HG03103 (cell line): ENCODE data around the gene GCGR.

ENCODE experiments used
- ATAC-seq: cut with Tn5 transposase; IDR thresholded peaks from one replicate; pipeline ENCODE4 v1.9.1; 2021; ENCODE audit warnings: low read depth; ENCODE audit not compliant: unreplicated experiment

The GCGR gene

GRCh38 chr17:81803728-81804558 lies at the start of gene GCGR:
Gene GCGR (plus strand): TSS chr17:81804150. CDS start chr17:81809019, 4,869 bp downstream.
- ATAC-seq = no peak

- no peak for ATAC-seq
Measured at GRCh38 chr17:81792675-81793615, 11.0 kb upstream of the GCGR start.

GRCh38 chr17:81794074-81794476 lies 9.9 kb upstream of the GCGR start:
- ATAC-seq = no peak

- ATAC-seq = no peak
Measured at GRCh38 chr17:81794509-81794908, 9.4 kb upstream of the GCGR start.

- ATAC-seq = no peak
Measured at GRCh38 chr17:81801327-81801726, 2.6 kb upstream of the GCGR start.

GRCh38 chr17:81802048-81802758 lies 1.7 kb upstream of the GCGR start:
- no peak for ATAC-seq

GRCh38 chr17:81802856-81803643 lies 900 bp upstream of the GCGR start:
- ATAC-seq = no peak

- no peak for ATAC-seq
Measured at GRCh38 chr17:81804559-81805399, 829 bp downstream of the GCGR start.

- no peak for ATAC-seq
Measured at GRCh38 chr17:81805707-81806460, 1.9 kb downstream of the GCGR start.

GRCh38 chr17:81806461-81807209 lies 2.7 kb downstream of the GCGR start:
- ATAC-seq = no peak

GRCh38 chr17:81807210-81807719 lies 3.3 kb downstream of the GCGR start:
- no peak for ATAC-seq

- ATAC-seq = no peak
Measured at GRCh38 chr17:81807839-81808238, 3.9 kb downstream of the GCGR start.

GRCh38 chr17:81808778-81809555 lies 5.0 kb downstream of the GCGR start:
- ATAC-seq = no peak

GRCh38 chr17:81809556-81809998 lies 5.6 kb downstream of the GCGR start:
- no peak for ATAC-seq

GRCh38 chr17:81810476-81810875 lies 6.5 kb downstream of the GCGR start:
- ATAC-seq = no peak

GRCh38 chr17:81810892-81811704 lies 7.1 kb downstream of the GCGR start:
- ATAC-seq = no peak
